ENCODE measurements around the gene GFRA4.

The GFRA4 gene

GRCh38 chr20:3686421-3686820, 23.2 kb upstream of the GFRA4 start:
- no peak overlapping the region for H3K4me3 ChIP-seq (ENCODE audit: low read length)
- DNase-seq (ENCODE audit: low read depth): no peak
- TF ChIP-seq CTCF (conservative IDR thresholded peaks at IDR 0.05; ENCODE audit: low read depth, low read length): no peak

GRCh38 chr20:3685341-3685740, 22.1 kb upstream of the GFRA4 start:
- no peak for DNase-seq (ENCODE audit: low read depth)
- no peak overlapping the region for H3K4me3 ChIP-seq (ENCODE audit: low read length)
- TF ChIP-seq CTCF (conservative IDR thresholded peaks at IDR 0.05; ENCODE audit: low read depth, low read length): no peak

GRCh38 chr20:3681931-3682781, 19.0 kb upstream of the GFRA4 start, which contains the start of gene ADAM33:
TSS of gene ADAM33 (minus strand) at chr20:3682010. CDS start at chr20:3682004, 6 bp downstream.
- TF ChIP-seq CTCF (conservative IDR thresholded peaks at IDR 0.05; ENCODE audit: low read depth, low read length): no peak
- peak within 1 kb of the TSS; percentile 33 for H3K4me3 ChIP-seq (ENCODE audit: low read length)
- DNase-seq (ENCODE audit: low read depth): no peak

- TF ChIP-seq CTCF (conservative IDR thresholded peaks at IDR 0.05; ENCODE audit: low read depth, low read length): no peak
- DNase-seq (ENCODE audit: low read depth): no peak
- peak overlapping the region; percentile 33 for H3K4me3 ChIP-seq (ENCODE audit: low read length)
Measured at GRCh38 chr20:3681352-3681930, 18.2 kb upstream of the GFRA4 start.

- DNase-seq (ENCODE audit: low read depth): no peak
- H3K4me3 ChIP-seq (ENCODE audit: low read length): no peak overlapping the region
- no peak for TF ChIP-seq CTCF (conservative IDR thresholded peaks at IDR 0.05; ENCODE audit: low read depth, low read length)
Measured at GRCh38 chr20:3680701-3681351, 17.6 kb upstream of the GFRA4 start.

GRCh38 chr20:3679749-3680700, 16.8 kb upstream of the GFRA4 start:
- no peak for TF ChIP-seq CTCF (conservative IDR thresholded peaks at IDR 0.05; ENCODE audit: low read depth, low read length)
- H3K4me3 ChIP-seq (ENCODE audit: low read length): no peak overlapping the region
- DNase-seq (ENCODE audit: low read depth): no peak

Data from retinal pigment epithelial cell (primary cell).